OCI-M1 (cell line): ENCODE data around the gene ME1.
"Not testable (repeated sequence)": the region's sequence is repeated elsewhere in the genome, so short reads cannot be mapped to it uniquely, and the experiment has no call there.

Experiments used
- DNase-seq: peaks from one replicate; lab custom pipeline; 2025; lab: John Stamatoyannopoulos, UW

The ME1 gene

GRCh38 chr6:83256719-83257118 is 174.1 kb downstream of the ME1 start:
- not testable (repeated sequence) for DNase-seq

- DNase-seq = no peak
Measured at GRCh38 chr6:83252719-83253118, 178.1 kb downstream of the ME1 start.

- DNase-seq = no peak
Measured at GRCh38 chr6:83250235-83250634, 180.6 kb downstream of the ME1 start.

GRCh38 chr6:83247471-83247870 is 183.4 kb downstream of the ME1 start:
- DNase-seq = no peak

- no peak for DNase-seq
Measured at GRCh38 chr6:83231146-83231545, 199.7 kb downstream of the ME1 start.

- DNase-seq = no peak
Measured at GRCh38 chr6:83226517-83226916, 204.3 kb downstream of the ME1 start.

- DNase-seq = peak; percentile 77
Measured at GRCh38 chr6:83221889-83222479, 208.9 kb downstream of the ME1 start.

- DNase-seq = no peak
Measured at GRCh38 chr6:83221276-83221675, 209.6 kb downstream of the ME1 start.

- DNase-seq = no peak
Measured at GRCh38 chr6:83220121-83220520, 210.7 kb downstream of the ME1 start.

- no peak for DNase-seq
Measured at GRCh38 chr6:83218646-83219045, 212.2 kb downstream of the ME1 start.

GRCh38 chr6:83216806-83217205 is 214.0 kb downstream of the ME1 start:
- no peak for DNase-seq

- peak; percentile 92 for DNase-seq
Measured at GRCh38 chr6:83215131-83216047, 215.5 kb downstream of the ME1 start.

GRCh38 chr6:83202031-83202430 is 228.8 kb downstream of the ME1 start:
- no peak for DNase-seq

- no peak for DNase-seq
Measured at GRCh38 chr6:83199863-83200225, 231.0 kb downstream of the ME1 start.

GRCh38 chr6:83199173-83199862 is 231.5 kb downstream of the ME1 start:
- DNase-seq = peak; percentile 24

- DNase-seq = no peak
Measured at GRCh38 chr6:83198486-83199172, 232.2 kb downstream of the ME1 start.

GRCh38 chr6:83193747-83194566 is 236.9 kb downstream of the ME1 start:
- DNase-seq = peak; percentile 35

GRCh38 chr6:83192871-83193746 is 237.7 kb downstream of the ME1 start, which contains the start of the genes PGM3 and RWDD2A:
PGM3 (minus strand) TSS chr6:83193265; CDS start chr6:83191012, 2,253 bp downstream.
RWDD2A (plus strand) TSS chr6:83193357; CDS start chr6:83194452, 1,095 bp downstream.
- DNase-seq = peak; percentile 96

GRCh38 chr6:83192456-83192855 is 238.4 kb downstream of the ME1 start:
- DNase-seq = peak; percentile 56

- not testable (repeated sequence) for DNase-seq
Measured at GRCh38 chr6:83191974-83192373, 238.9 kb downstream of the ME1 start.
